SH-SY5Y (cell line): ENCODE measurements around the gene ANKRD24.

Experiments
- GATA2 ChIP-seq: IDR thresholded peaks from 2 replicates; pipeline ENCODE4 v1.6.1; 2011; ENCODE audit warnings: mild to moderate bottlenecking, low read depth, low read length
- GATA3 ChIP-seq: IDR thresholded peaks from 2 replicates; pipeline ENCODE4 v1.6.1; 2011; ENCODE audit warnings: low read depth, mild to moderate bottlenecking, low read length, moderate library complexity

GRCh38 chr19:4233282-4233853 is 50.9 kb downstream of the ANKRD24 start:
- TF ChIP-seq GATA3 (no peak), GATA2 (no peak)
